ENCODE measurements around the gene DRICH1. TPM values are rescaled to one million over a fixed set of nuclear protein-coding genes. Genes with fewer than 3 reads are reported as not detected.
"Not testable (repeated sequence)": the region's sequence is repeated elsewhere in the genome, so short reads cannot be mapped to it uniquely, and the experiment has no call there.

Gene DRICH1
- total RNA-seq, 1 experiment from 2014 or later, result 0.26 TPM

DNA sequence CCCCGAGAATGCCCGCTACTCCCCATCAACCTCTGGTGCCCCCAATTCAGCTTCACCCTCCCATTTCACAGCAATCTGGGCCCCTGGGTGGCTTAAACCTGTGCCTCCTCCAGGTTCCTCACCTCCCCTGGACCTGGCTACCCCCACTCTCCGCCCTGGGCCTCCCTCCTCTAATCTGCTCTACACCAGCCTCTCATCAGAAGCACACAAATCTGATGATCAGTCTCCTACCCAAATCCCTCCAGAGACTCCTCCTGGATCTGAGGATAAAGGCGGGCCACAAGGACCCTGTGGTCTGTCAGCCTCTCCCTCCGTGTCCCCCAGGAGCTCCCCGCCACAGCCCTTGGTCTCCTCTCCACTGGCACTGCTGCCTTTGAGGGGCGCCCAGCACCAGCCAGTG, 28.9 kb downstream of the DRICH1 start (continued):
- TF ChIP-seq, protein P1, sequence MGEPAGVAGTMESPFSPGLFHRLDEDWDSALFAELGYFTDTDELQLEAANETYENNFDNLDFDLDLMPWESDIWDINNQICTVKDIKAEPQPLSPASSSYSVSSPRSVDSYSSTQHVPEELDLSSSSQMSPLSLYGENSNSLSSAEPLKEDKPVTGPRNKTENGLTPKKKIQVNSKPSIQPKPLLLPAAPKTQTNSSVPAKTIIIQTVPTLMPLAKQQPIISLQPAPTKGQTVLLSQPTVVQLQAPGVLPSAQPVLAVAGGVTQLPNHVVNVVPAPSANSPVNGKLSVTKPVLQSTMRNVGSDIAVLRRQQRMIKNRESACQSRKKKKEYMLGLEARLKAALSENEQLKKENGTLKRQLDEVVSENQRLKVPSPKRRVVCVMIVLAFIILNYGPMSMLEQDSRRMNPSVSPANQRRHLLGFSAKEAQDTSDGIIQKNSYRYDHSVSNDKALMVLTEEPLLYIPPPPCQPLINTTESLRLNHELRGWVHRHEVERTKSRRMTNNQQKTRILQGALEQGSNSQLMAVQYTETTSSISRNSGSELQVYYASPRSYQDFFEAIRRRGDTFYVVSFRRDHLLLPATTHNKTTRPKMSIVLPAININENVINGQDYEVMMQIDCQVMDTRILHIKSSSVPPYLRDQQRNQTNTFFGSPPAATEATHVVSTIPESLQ (CRISPR knock-in tag; IDR thresholded peaks at IDR 0.05), result no peak
- TF ChIP-seq, protein P2, sequence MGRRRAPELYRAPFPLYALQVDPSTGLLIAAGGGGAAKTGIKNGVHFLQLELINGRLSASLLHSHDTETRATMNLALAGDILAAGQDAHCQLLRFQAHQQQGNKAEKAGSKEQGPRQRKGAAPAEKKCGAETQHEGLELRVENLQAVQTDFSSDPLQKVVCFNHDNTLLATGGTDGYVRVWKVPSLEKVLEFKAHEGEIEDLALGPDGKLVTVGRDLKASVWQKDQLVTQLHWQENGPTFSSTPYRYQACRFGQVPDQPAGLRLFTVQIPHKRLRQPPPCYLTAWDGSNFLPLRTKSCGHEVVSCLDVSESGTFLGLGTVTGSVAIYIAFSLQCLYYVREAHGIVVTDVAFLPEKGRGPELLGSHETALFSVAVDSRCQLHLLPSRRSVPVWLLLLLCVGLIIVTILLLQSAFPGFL (CRISPR knock-in tag; IDR thresholded peaks at IDR 0.05; ENCODE audit: borderline replicate concordance), result no peak
- TF ChIP-seq ATF1 (CRISPR knock-in tag; IDR thresholded peaks at IDR 0.05), result no peak
- no peak for TF ChIP-seq TEAD1 (CRISPR knock-in tag; IDR thresholded peaks at IDR 0.05)
- TF ChIP-seq, protein P3, sequence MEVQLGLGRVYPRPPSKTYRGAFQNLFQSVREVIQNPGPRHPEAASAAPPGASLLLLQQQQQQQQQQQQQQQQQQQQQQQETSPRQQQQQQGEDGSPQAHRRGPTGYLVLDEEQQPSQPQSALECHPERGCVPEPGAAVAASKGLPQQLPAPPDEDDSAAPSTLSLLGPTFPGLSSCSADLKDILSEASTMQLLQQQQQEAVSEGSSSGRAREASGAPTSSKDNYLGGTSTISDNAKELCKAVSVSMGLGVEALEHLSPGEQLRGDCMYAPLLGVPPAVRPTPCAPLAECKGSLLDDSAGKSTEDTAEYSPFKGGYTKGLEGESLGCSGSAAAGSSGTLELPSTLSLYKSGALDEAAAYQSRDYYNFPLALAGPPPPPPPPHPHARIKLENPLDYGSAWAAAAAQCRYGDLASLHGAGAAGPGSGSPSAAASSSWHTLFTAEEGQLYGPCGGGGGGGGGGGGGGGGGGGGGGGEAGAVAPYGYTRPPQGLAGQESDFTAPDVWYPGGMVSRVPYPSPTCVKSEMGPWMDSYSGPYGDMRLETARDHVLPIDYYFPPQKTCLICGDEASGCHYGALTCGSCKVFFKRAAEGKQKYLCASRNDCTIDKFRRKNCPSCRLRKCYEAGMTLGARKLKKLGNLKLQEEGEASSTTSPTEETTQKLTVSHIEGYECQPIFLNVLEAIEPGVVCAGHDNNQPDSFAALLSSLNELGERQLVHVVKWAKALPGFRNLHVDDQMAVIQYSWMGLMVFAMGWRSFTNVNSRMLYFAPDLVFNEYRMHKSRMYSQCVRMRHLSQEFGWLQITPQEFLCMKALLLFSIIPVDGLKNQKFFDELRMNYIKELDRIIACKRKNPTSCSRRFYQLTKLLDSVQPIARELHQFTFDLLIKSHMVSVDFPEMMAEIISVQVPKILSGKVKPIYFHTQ (CRISPR knock-in tag; IDR thresholded peaks at IDR 0.05), result no peak
- TF ChIP-seq, protein P4, sequence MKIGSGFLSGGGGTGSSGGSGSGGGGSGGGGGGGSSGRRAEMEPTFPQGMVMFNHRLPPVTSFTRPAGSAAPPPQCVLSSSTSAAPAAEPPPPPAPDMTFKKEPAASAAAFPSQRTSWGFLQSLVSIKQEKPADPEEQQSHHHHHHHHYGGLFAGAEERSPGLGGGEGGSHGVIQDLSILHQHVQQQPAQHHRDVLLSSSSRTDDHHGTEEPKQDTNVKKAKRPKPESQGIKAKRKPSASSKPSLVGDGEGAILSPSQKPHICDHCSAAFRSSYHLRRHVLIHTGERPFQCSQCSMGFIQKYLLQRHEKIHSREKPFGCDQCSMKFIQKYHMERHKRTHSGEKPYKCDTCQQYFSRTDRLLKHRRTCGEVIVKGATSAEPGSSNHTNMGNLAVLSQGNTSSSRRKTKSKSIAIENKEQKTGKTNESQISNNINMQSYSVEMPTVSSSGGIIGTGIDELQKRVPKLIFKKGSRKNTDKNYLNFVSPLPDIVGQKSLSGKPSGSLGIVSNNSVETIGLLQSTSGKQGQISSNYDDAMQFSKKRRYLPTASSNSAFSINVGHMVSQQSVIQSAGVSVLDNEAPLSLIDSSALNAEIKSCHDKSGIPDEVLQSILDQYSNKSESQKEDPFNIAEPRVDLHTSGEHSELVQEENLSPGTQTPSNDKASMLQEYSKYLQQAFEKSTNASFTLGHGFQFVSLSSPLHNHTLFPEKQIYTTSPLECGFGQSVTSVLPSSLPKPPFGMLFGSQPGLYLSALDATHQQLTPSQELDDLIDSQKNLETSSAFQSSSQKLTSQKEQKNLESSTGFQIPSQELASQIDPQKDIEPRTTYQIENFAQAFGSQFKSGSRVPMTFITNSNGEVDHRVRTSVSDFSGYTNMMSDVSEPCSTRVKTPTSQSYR (CRISPR knock-in tag; IDR thresholded peaks at IDR 0.05), result no peak
- TF ChIP-seq PRRX2 (CRISPR knock-in tag; IDR thresholded peaks at IDR 0.05), result no peak
- TF ChIP-seq, protein P5, sequence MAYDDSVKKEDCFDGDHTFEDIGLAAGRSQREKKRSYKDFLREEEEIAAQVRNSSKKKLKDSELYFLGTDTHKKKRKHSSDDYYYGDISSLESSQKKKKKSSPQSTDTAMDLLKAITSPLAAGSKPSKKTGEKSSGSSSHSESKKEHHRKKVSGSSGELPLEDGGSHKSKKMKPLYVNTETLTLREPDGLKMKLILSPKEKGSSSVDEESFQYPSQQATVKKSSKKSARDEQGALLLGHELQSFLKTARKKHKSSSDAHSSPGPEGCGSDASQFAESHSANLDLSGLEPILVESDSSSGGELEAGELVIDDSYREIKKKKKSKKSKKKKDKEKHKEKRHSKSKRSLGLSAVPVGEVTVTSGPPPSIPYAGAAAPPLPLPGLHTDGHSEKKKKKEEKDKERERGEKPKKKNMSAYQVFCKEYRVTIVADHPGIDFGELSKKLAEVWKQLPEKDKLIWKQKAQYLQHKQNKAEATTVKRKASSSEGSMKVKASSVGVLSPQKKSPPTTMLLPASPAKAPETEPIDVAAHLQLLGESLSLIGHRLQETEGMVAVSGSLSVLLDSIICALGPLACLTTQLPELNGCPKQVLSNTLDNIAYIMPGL (CRISPR knock-in tag; IDR thresholded peaks at IDR 0.05), result no peak
- TF ChIP-seq SMAD4 (CRISPR knock-in tag; IDR thresholded peaks at IDR 0.05), result no peak

DNA sequence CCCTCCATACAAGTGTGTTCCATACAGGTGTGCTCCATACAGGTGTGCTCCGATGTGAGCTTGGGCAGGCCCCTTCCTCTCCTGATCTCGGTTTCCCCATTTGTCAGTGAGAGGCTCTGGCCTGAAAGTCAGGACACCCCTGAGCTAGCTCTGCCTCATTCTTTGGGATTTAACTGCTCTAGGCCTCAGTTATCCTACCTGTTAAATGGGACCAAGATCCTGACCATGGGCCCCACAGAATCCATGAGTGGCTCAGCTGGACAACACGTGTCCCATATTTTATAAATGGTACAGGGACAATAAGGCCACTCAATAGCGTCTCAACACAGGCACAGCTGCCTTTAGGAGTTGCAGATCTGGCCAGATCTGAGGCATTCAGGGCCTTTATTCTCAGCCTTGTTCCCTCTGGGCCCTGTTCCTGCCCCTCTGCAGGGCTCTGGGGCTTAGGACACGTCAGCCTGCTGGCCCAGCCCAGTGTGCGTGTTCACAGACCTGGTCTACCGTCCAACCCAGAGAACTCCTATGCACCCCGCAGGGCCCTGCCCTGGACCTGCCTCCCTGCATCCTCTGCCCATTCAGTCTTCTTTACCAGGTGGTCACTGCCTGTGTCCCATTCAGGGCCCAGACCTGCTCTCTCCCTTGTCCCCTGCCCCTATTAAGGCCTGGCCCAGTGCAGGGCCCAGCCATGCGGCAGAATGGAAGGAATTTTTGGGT, 33.2 kb downstream of the DRICH1 start:
- Mint-ChIP-seq H3K4me1 (no peaks in the 10 kb centered on the region), H3K27ac (no peak overlapping the region), H3K9me3 (no peaks in the 10 kb centered on the region), H3K27me3 (ENCODE audit: low read depth) (peaks cover 4% of the 10 kb centered on the region), H3K36me3 (no peaks in the 10 kb centered on the region), H3K4me3 (no peak overlapping the region)
- CTCF ChIA-PET, result interaction anchor here (1.2 to 2.0 kb wide), 2 partner anchors 8 to 251 kb away, joined by 3 to 7 read pairs; no protein-coding TSS in a partner anchor
- POLR2A ChIA-PET, result no interaction called here
- TF ChIP-seq SMAD4 (CRISPR knock-in tag; IDR thresholded peaks at IDR 0.05) (no peak), OVOL2 (CRISPR knock-in tag; IDR thresholded peaks at IDR 0.05; ENCODE audit: borderline replicate concordance) (no peak)
- TF ChIP-seq, protein P6, sequence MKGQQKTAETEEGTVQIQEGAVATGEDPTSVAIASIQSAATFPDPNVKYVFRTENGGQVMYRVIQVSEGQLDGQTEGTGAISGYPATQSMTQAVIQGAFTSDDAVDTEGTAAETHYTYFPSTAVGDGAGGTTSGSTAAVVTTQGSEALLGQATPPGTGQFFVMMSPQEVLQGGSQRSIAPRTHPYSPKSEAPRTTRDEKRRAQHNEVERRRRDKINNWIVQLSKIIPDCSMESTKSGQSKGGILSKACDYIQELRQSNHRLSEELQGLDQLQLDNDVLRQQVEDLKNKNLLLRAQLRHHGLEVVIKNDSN (CRISPR knock-in tag; IDR thresholded peaks at IDR 0.05), result no peak
- TF ChIP-seq, protein P7, sequence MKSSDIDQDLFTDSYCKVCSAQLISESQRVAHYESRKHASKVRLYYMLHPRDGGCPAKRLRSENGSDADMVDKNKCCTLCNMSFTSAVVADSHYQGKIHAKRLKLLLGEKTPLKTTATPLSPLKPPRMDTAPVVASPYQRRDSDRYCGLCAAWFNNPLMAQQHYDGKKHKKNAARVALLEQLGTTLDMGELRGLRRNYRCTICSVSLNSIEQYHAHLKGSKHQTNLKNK (CRISPR knock-in tag; IDR thresholded peaks at IDR 0.05), result no peak
- TF ChIP-seq, protein P8, sequence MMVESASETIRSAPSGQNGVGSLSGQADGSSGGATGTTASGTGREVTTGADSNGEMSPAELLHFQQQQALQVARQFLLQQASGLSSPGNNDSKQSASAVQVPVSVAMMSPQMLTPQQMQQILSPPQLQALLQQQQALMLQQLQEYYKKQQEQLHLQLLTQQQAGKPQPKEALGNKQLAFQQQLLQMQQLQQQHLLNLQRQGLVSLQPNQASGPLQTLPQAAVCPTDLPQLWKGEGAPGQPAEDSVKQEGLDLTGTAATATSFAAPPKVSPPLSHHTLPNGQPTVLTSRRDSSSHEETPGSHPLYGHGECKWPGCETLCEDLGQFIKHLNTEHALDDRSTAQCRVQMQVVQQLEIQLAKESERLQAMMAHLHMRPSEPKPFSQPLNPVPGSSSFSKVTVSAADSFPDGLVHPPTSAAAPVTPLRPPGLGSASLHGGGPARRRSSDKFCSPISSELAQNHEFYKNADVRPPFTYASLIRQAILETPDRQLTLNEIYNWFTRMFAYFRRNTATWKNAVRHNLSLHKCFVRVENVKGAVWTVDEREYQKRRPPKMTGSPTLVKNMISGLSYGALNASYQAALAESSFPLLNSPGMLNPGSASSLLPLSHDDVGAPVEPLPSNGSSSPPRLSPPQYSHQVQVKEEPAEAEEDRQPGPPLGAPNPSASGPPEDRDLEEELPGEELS (CRISPR knock-in tag; IDR thresholded peaks at IDR 0.05), result no peak
- no peak for DNase-seq (ENCODE audit: low spot score)
- ATAC-seq, result no peak

DNA sequence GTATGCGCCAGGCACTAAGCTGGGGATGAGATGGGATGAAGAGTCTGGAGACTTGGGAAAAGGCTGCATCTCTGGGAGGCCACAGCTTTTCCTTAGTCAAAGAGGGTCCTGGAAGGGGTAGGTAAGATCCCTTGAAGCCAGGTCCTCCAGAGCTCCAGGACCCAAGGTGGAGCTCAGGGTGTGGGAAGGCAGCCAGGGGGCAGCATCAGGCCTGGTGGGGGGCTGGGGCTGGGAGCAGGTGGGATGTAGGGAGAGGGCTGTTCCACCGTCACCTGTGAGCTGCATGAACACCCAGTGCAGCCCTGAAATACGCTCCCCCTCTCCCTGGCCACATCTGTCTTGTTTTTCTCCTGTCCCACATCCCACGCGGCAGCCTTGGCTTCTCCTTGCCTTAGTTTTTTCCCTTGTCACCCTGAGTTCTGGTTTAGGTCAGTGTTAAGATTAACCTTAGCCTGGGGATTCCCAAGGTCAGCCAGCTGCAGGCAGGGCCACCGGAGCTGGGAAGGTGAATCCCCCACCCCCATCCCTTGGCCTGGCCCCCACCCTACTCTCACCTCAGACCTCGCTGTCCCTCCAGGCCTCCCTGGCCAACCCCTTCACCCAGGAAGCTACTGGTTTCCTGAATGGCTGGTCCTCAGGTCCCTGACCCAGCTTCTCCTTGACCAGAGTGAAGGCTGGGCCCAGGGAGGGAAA, 34.4 kb downstream of the DRICH1 start:
- H3K4me1 Mint-ChIP-seq; H3K27me3 Mint-ChIP-seq (ENCODE audit: low read depth); H3K36me3 Mint-ChIP-seq; H3K9me3 Mint-ChIP-seq; DNase-seq (ENCODE audit: low spot score); H3K27ac Mint-ChIP-seq; H3K4me3 Mint-ChIP-seq: not testable (repeated sequence)
- ATAC-seq, result peak; percentile 97
- ChIA-PET POLR2A (interaction anchor here (0.8 kb wide), 1 partner anchor 9 kb away, joined by 4 read pairs; no protein-coding TSS in a partner anchor), CTCF (interaction anchor here (2.0 kb wide), 1 partner anchor 252 kb away, joined by 7 read pairs; no protein-coding TSS in a partner anchor)

DNA sequence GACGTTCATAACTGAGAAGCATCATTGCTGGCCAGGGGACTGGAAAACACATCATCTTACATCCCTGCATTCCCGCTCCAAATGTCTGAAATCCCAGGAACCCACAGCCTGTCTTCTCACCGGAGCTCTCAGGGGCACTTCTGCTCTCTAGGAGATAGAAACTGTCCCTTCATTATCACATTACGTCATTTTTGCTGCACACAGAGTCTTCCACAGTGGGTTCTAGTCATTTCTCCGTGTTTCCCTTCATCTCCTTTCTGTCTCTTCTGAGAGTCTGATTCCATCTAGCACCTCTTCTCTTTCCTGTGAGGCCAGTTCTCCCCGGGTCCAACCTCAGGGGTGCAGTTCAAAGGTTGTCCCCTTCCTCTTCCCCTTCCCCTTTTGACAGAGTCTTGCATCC, 36.2 kb downstream of the DRICH1 start:
- ATAC-seq, CTCF ChIA-PET, POLR2A ChIA-PET: not testable (repeated sequence)

More for the DNA sequence above, 36.2 kb downstream of the DRICH1 start:
- not testable (repeated sequence) for DNase-seq (ENCODE audit: low spot score); H3K27ac Mint-ChIP-seq; H3K36me3 Mint-ChIP-seq; H3K4me3 Mint-ChIP-seq; H3K9me3 Mint-ChIP-seq; H3K27me3 Mint-ChIP-seq (ENCODE audit: low read depth)
- H3K4me1 Mint-ChIP-seq, result peaks cover 16% of the 10 kb centered on the region
